IMR-90 (cell line): ENCODE results near the gene RAB42. TPM values are rescaled to one million over a fixed set of nuclear protein-coding genes. Genes with fewer than 3 reads are reported as not detected.
A peak's percentile ranks its signal among the peaks of the same experiment; 100 is the strongest.

Experiments
- ATAC-seq: fragments of 200-7000 bp; cut with Tn5 transposase; 2 replicates; pipeline ENCODE4 v1.9.1; 2020; ENCODE audit warnings: low read depth, mild to moderate bottlenecking, moderate library complexity
- BruUV-seq: library from RNA; stranded (reverse); fragments of 400-500 nt; replicated peaks from 2 replicates; lab custom pipeline; 2021; lab: Mats Ljungman, UMichigan
- CTCF ChIA-PET: fragments of 300-600 bp; formaldehyde crosslinking; extraction: SDS; loops from one replicate; lab custom pipeline; 2021; ENCODE audit warnings: antibody characterized with exemption; lab: Yijun Ruan, JAX
- POLR2A ChIA-PET: fragments of 300-600 bp; sonication (Branson Sonifier 250); formaldehyde crosslinking; loops from one replicate; lab custom pipeline; 2022; ENCODE audit warnings: antibody characterized with exemption; ENCODE audit not compliant: unreplicated experiment; lab: Charles Lee
- DNase-seq: peaks from one replicate; pipeline ENCODE4 v3.0.0; 2013
- H2AFZ ChIP-seq: replicated peaks from 2 replicates; pipeline ENCODE3; 2013; ENCODE audit warnings: low read length, mild to moderate bottlenecking; ENCODE audit not compliant: poor library complexity
- H2AK5ac ChIP-seq: 2 replicates; pipeline ENCODE4 v1.6.1; 2013; ENCODE audit warnings: low read depth, low read length, inconsistent platforms
- H2AK9ac ChIP-seq: replicated peaks from 2 replicates; pipeline ENCODE3; 2013; ENCODE audit warnings: mild to moderate bottlenecking, low read depth, low read length, moderate library complexity; ENCODE audit not compliant: poor library complexity
- H2BK120ac ChIP-seq: 2 replicates; pipeline ENCODE4 v1.6.1; 2013; ENCODE audit warnings: low read depth, low read length, inconsistent platforms
- H2BK15ac ChIP-seq: 3 replicates; pipeline ENCODE4 v1.6.1; 2013; ENCODE audit warnings: low read depth, low read length, inconsistent platforms
- H2BK20ac ChIP-seq: 2 replicates; pipeline ENCODE4 v1.6.1; 2013; ENCODE audit warnings: low read depth, mild to moderate bottlenecking, inconsistent platforms, low read length, moderate library complexity
- H2BK5ac ChIP-seq: 2 replicates; pipeline ENCODE4 v1.6.1; 2013; ENCODE audit warnings: mild to moderate bottlenecking, low read depth, low read length, inconsistent platforms; ENCODE audit not compliant: poor library complexity, severe bottlenecking
- H3K14ac ChIP-seq: replicated peaks from 2 replicates; pipeline ENCODE4 v1.6.1; 2013; ENCODE audit warnings: low read depth, low read length, inconsistent platforms
- H3K18ac ChIP-seq: 2 replicates; pipeline ENCODE4 v1.6.1; 2013; ENCODE audit warnings: low read depth, low read length, control low read depth
- H3K23ac ChIP-seq: 2 replicates; pipeline ENCODE4 v1.6.1; 2013; ENCODE audit warnings: low read depth, low read length, inconsistent platforms
- H3K27ac ChIP-seq: 2 replicates; pipeline ENCODE4 v1.5.1; 2013; ENCODE audit warnings: mild to moderate bottlenecking, control low read depth, low read length; ENCODE audit not compliant: insufficient read depth
- H3K27me3 ChIP-seq: 2 replicates; pipeline ENCODE4 v1.6.1; 2013; ENCODE audit warnings: low read length; ENCODE audit not compliant: control insufficient read depth, insufficient read depth
- H3K36me3 ChIP-seq: 2 replicates; pipeline ENCODE4 v1.6.1; 2013; ENCODE audit warnings: low read length, mixed read lengths; ENCODE audit not compliant: control insufficient read depth, insufficient read depth
- H3K4ac ChIP-seq: 2 replicates; pipeline ENCODE4 v1.6.1; 2013; ENCODE audit warnings: low read depth, low read length, inconsistent platforms
- H3K4me1 ChIP-seq: 2 replicates; pipeline ENCODE4 v1.6.1; 2013; ENCODE audit warnings: low read length, mixed read lengths; ENCODE audit not compliant: control insufficient read depth, insufficient read depth
- H3K4me2 ChIP-seq: 2 replicates; pipeline ENCODE4 v1.6.1; 2013; ENCODE audit warnings: low read depth, mild to moderate bottlenecking, control low read depth, low read length, moderate library complexity
- H3K4me3 ChIP-seq: 2 replicates; pipeline ENCODE4 v1.5.1; 2013; ENCODE audit warnings: low read depth, mild to moderate bottlenecking, control low read depth, low read length, moderate library complexity; ENCODE audit not compliant: insufficient read depth
- H3K56ac ChIP-seq: 2 replicates; pipeline ENCODE4 v1.6.1; 2013; ENCODE audit warnings: low read length, inconsistent platforms; ENCODE audit not compliant: insufficient read depth; ENCODE audit errors: extremely low read depth
- H3K79me1 ChIP-seq, 2 experiments: 2 replicates each; pipeline ENCODE4 v1.6.1; 2013; ENCODE audit warnings: low read length in 2 of 2, inconsistent platforms in 1 of 2, low read depth in 1 of 2
- H3K9ac ChIP-seq: 2 replicates; pipeline ENCODE4 v1.6.1; 2013; ENCODE audit warnings: low read depth, low read length, control low read depth
- H3K9me1 ChIP-seq: 2 replicates; pipeline ENCODE4 v1.6.1; 2013; ENCODE audit warnings: low read length, inconsistent platforms; ENCODE audit not compliant: insufficient read depth
- H3K9me3 ChIP-seq: 2 replicates; pipeline ENCODE4 v1.6.1; 2013; ENCODE audit warnings: low read length; ENCODE audit not compliant: control insufficient read depth, insufficient read depth
- H4K20me1 ChIP-seq: 2 replicates; pipeline ENCODE4 v1.6.1; 2013; ENCODE audit warnings: low read length, inconsistent platforms; ENCODE audit not compliant: insufficient read depth
- H4K5ac ChIP-seq: 2 replicates; pipeline ENCODE4 v1.6.1; 2013; ENCODE audit warnings: mild to moderate bottlenecking, low read depth, low read length, control low read depth
- H4K8ac ChIP-seq, 2 experiments: 2 replicates each; pipeline ENCODE4 v1.6.1; 2013; ENCODE audit warnings: low read depth in 2 of 2, low read length in 2 of 2, control low read depth in 1 of 2, inconsistent platforms in 1 of 2
- H4K91ac ChIP-seq: 2 replicates; pipeline ENCODE4 v1.6.1; 2013; ENCODE audit warnings: low read depth, low read length, inconsistent platforms; ENCODE audit not compliant: insufficient read depth
- BHLHE40 ChIP-seq: fragments of 150-350 bp; IDR thresholded peaks from 2 replicates; pipeline ENCODE4 v1.6.1; 2016; ENCODE audit warnings: mild to moderate bottlenecking, low read depth, low read length
- CEBPB ChIP-seq: IDR thresholded peaks from 2 replicates; pipeline ENCODE4 v1.6.1; 2012; ENCODE audit warnings: low read depth, low read length, improper control_type of control experiment
- CHD1 ChIP-seq: IDR thresholded peaks from 2 replicates; pipeline ENCODE4 v1.6.1; 2012; ENCODE audit warnings: low read depth, low read length, improper control_type of control experiment
- FOS ChIP-seq: fragments of 150-350 bp; IDR thresholded peaks from 2 replicates; pipeline ENCODE4 v1.6.1; 2016; ENCODE audit warnings: low read depth, low read length
- MAFK ChIP-seq: IDR thresholded peaks from 2 replicates; pipeline ENCODE4 v1.6.1; 2012; ENCODE audit warnings: low read depth, low read length, improper control_type of control experiment
- MAZ ChIP-seq: IDR thresholded peaks from 2 replicates; pipeline ENCODE4 v1.6.1; 2012; ENCODE audit warnings: low read depth, mild to moderate bottlenecking, low read length, improper control_type of control experiment, moderate library complexity, borderline replicate concordance
- MXI1 ChIP-seq: IDR thresholded peaks from 2 replicates; pipeline ENCODE4 v1.6.1; 2012; ENCODE audit warnings: low read depth, mild to moderate bottlenecking, low read length, moderate library complexity, borderline replicate concordance
- POLR2A ChIP-seq: IDR thresholded peaks from 2 replicates; pipeline ENCODE4 v1.6.1; 2012; ENCODE audit warnings: mild to moderate bottlenecking, low read depth, low read length
- RFX5 ChIP-seq: IDR thresholded peaks from 2 replicates; pipeline ENCODE4 v1.8.0; 2012; ENCODE audit warnings: low read depth, mild to moderate bottlenecking, low read length, moderate library complexity
- SMC3 ChIP-seq: fragments of 150-350 bp; IDR thresholded peaks from 2 replicates; pipeline ENCODE4 v1.6.1; 2016; ENCODE audit warnings: low read depth, mild to moderate bottlenecking, antibody characterized with exemption, low read length, moderate library complexity
- USF2 ChIP-seq: fragments of 150-350 bp; IDR thresholded peaks from 2 replicates; pipeline ENCODE4 v1.6.1; 2017; ENCODE audit warnings: mild to moderate bottlenecking, antibody characterized with exemption, low read length, low read depth
- WGBS, 2 experiments: methylation state at CpG; one replicate each; pipeline versions ENCODE4 v1.1.5 to v1.1.7; 2013; ENCODE audit warnings: missing lambda C conversion rate in 2 of 2; ENCODE audit not compliant: insufficient read length in 1 of 2; ENCODE audit errors: extremely low coverage in 2 of 2; 5-methylcytosine and 5-hydroxymethylcytosine counted together
- dilution Hi-C: fragments of 300-500 bp; cut with HindIII; formaldehyde crosslinking; loops from one replicate; pipeline ENCODE4 v1.14.3; 2018; ENCODE audit warnings: low sequenced_read_pairs; ENCODE audit not compliant: unreplicated experiment
- in situ Hi-C: fragments of 300-500 bp; cut with MboI; formaldehyde crosslinking; loops from 3 replicates; pipeline ENCODE4 v1.14.3; 2019; ENCODE audit warnings: low sequenced_read_pairs, inconsistent platforms, mixed read lengths
- intact Hi-C: fragments of 100-400 bp; cut with micrococcal nuclease; formaldehyde crosslinking; loops from 2 replicates; pipeline ENCODE4 v1.10.0; 2022
- polyA plus RNA-seq, 3 experiments: library from polyadenylated mRNA; depleted of rRNA; stranded (reverse); fragments of >200 nt; gene quantifications; 2 replicates each; pipeline ENCODE4 v1.2.3, GENCODE V29; 2012; ENCODE audit warnings: low replicate concordance in 1 of 3
- total RNA-seq: library from RNA; depleted of rRNA; stranded (reverse); fragments of >200 nt; gene quantifications from 2 replicates; pipeline ENCODE4 v1.2.3, GENCODE V29; 2012
- TF ChIP-seq, protein P1 (sequence below): conservative IDR thresholded peaks from 2 replicates; pipeline ENCODE4 v1.5.1; 2012; ENCODE audit warnings: mild to moderate bottlenecking, low read depth, low read length, improper control_type of control experiment
- TF ChIP-seq, protein P2 (sequence below): fragments of 150-350 bp; IDR thresholded peaks from 2 replicates; pipeline ENCODE4 v1.6.1; 2016; ENCODE audit warnings: low read depth, mild to moderate bottlenecking, low read length, moderate library complexity, borderline replicate concordance

RAB42 gene
- total and polyA plus RNA-seq, 2 of the 4 experiments (the other 2 are of a cell fraction): 0.77 to 0.90 TPM

- peak; percentile 83 for ATAC-seq
- peak within 1 kb of the TSS; percentile 91 for H3K56ac ChIP-seq
- peaks cover 18 to 39% of the 10 kb centered on the region in 2 experiments for H3K79me1 ChIP-seq
- peaks cover 5% of the 10 kb centered on the region; the same call in 1 of the 2 replicates for H3K9me1 ChIP-seq
- no TSS peak for BruUV-seq
- dilution Hi-C loops (no loop called here), intact Hi-C loops (loop anchor here (10.0 kb wide), 2 partner anchors 392 to 552 kb away; no protein-coding TSS in a partner anchor), in situ Hi-C loops (no loop called here)
- peak within 1 kb of the TSS; percentile 98 for H2AK5ac ChIP-seq
- H3K27me3 ChIP-seq: no peaks in the 10 kb centered on the region
- peak within 1 kb of the TSS; percentile 97 for H4K5ac ChIP-seq
- peak within 1 kb of the TSS; percentile 74 for H2BK20ac ChIP-seq
- H3K4ac ChIP-seq: peak within 1 kb of the TSS; percentile 97
- H3K14ac ChIP-seq: peak within 1 kb of the TSS; percentile 100
- peaks cover 1% of the 10 kb centered on the region for H3K4me1 ChIP-seq
- peak within 1 kb of the TSS; percentile 85 for H2BK5ac ChIP-seq
- H3K4me3 ChIP-seq: peak within 1 kb of the TSS; percentile 77
- peak within 1 kb of the TSS; percentile 77 for H3K4me2 ChIP-seq
- H2AK9ac ChIP-seq: peak within 1 kb of the TSS; percentile 99
- peak; percentile 94 for DNase-seq
- peak within 1 kb of the TSS; percentile 94 for H3K27ac ChIP-seq
- H2AFZ ChIP-seq: peak within 1 kb of the TSS; percentile 96
- H3K23ac ChIP-seq: peak within 1 kb of the TSS; percentile 99
- ChIA-PET CTCF (interaction anchor here (1.0 to 1.5 kb wide), 2 partner anchors 40 to 234 kb away, joined by 3 to 4 read pairs; no protein-coding TSS in a partner anchor), POLR2A (interaction anchor here (0.6 to 0.9 kb wide), 12 partner anchors 13 to 1040 kb away, joined by 3 to 18 read pairs (median 5); no protein-coding TSS in a partner anchor)
- H3K36me3 ChIP-seq: no peaks in the 10 kb centered on the region
- H4K91ac ChIP-seq: peak within 1 kb of the TSS; percentile 97
- H3K18ac ChIP-seq: peak within 1 kb of the TSS; percentile 84
- H2BK120ac ChIP-seq: peak within 1 kb of the TSS; percentile 82
- H3K9me3 ChIP-seq: no peaks in the 10 kb centered on the region
- H2BK15ac ChIP-seq: peak within 1 kb of the TSS; percentile 78
- H4K20me1 ChIP-seq: no peaks in the 10 kb centered on the region
- H3K9ac ChIP-seq: peak within 1 kb of the TSS; percentile 97
- H4K8ac ChIP-seq: peak within 1 kb of the TSS; percentile 95 to 98
- 0% methylated on average over 16 of the region's 49 CpGs; no CpG with 5 or more reads in 1 of the 2 experiments for WGBS, 2 experiments
- TF ChIP-seq USF2 (peak; percentile 95), MAFK (no peak), FOS (no peak), CHD1 (no peak), RFX5 (no peak), MAZ (peak; percentile 70; the same call in 1 of the 2 replicates), MXI1 (peak; percentile 92), SMC3 (peak; percentile 16; the same call in 1 of the 2 replicates), POLR2A (peak; percentile 98), CEBPB (no peak), BHLHE40 (no peak)
- TF ChIP-seq, protein P1, sequence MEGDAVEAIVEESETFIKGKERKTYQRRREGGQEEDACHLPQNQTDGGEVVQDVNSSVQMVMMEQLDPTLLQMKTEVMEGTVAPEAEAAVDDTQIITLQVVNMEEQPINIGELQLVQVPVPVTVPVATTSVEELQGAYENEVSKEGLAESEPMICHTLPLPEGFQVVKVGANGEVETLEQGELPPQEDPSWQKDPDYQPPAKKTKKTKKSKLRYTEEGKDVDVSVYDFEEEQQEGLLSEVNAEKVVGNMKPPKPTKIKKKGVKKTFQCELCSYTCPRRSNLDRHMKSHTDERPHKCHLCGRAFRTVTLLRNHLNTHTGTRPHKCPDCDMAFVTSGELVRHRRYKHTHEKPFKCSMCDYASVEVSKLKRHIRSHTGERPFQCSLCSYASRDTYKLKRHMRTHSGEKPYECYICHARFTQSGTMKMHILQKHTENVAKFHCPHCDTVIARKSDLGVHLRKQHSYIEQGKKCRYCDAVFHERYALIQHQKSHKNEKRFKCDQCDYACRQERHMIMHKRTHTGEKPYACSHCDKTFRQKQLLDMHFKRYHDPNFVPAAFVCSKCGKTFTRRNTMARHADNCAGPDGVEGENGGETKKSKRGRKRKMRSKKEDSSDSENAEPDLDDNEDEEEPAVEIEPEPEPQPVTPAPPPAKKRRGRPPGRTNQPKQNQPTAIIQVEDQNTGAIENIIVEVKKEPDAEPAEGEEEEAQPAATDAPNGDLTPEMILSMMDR: peak; percentile 51
- TF ChIP-seq, protein P2, sequence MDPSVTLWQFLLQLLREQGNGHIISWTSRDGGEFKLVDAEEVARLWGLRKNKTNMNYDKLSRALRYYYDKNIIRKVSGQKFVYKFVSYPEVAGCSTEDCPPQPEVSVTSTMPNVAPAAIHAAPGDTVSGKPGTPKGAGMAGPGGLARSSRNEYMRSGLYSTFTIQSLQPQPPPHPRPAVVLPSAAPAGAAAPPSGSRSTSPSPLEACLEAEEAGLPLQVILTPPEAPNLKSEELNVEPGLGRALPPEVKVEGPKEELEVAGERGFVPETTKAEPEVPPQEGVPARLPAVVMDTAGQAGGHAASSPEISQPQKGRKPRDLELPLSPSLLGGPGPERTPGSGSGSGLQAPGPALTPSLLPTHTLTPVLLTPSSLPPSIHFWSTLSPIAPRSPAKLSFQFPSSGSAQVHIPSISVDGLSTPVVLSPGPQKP: peak; percentile 44; the same call in 1 of the 2 replicates
Observed at GRCh38 chr1:28642847-28643635, 51.0 kb downstream of the RAB42 start, which contains the start of gene TAF12. Gene TAF12, minus strand, starts transcription at chr1:28643067. Its CDS starts 20,986 bp downstream, at chr1:28622081.
